Measurements from ENCODE around the gene SETD7. TPM values are rescaled to one million over a fixed set of nuclear protein-coding genes. Genes with fewer than 3 reads are reported as not detected.

The SETD7 gene
- total and polyA plus RNA-seq, 2 donors (not counting 3 experiments of a cell fraction or from before 2014, with no cell fraction given): 18.8 to 39.9 TPM

- dilution Hi-C loops (cut with MboI; ENCODE audit: extremely low pct_ligation_motif_present, low sequenced_read_pairs): no loop called here
- DNase-seq (ENCODE audit: low read depth, low spot score): no peak
- intact Hi-C loops (cut with micrococcal nuclease): no loop called here
- Histone ChIP-seq H4K20me1 (replicated peaks; ENCODE audit: control insufficient read depth, extremely low read depth, insufficient read depth, low read length) (no peaks in the 10 kb centered on the region), H3K9me3 (replicated peaks; ENCODE audit: control insufficient read depth, insufficient read depth, low read length) (no peaks in the 10 kb centered on the region), H3K27me3 (ENCODE audit: control insufficient read depth in 2 of 2, insufficient read depth in 2 of 2, low read length in 2 of 2) (no peaks in the 10 kb centered on the region), H3K27ac (ENCODE audit: insufficient read depth, low read depth, low read length) (no peak overlapping the region), H2AFZ (ENCODE audit: low read depth, low read length) (no peak overlapping the region), H3K4me3 (replicated peaks in 1 of 3; ENCODE audit: insufficient read depth in 1 of 3, low read depth in 1 of 3, low read length in 3 of 3) (no peak overlapping the region), H3K79me2 (ENCODE audit: control insufficient read depth, insufficient read depth, low read length) (no peaks in the 10 kb centered on the region), H3K4me1 (ENCODE audit: control insufficient read depth, extremely low read depth, insufficient read depth, low read length) (no peaks in the 10 kb centered on the region), H3K4me2 (ENCODE audit: insufficient read depth, low read length) (no peak overlapping the region), H3K9me1 (replicated peaks; ENCODE audit: control insufficient read depth, extremely low read depth, insufficient read depth, low read length) (no peaks in the 10 kb centered on the region), H3K9ac (replicated peaks; ENCODE audit: extremely low read depth, insufficient read depth, low read length) (no peak overlapping the region), H3K36me3 (ENCODE audit: control insufficient read depth in 2 of 2, extremely low read depth in 1 of 2, insufficient read depth in 2 of 2, low read length in 2 of 2) (no peaks in the 10 kb centered on the region)
- BruUV-seq (replicated peaks): no TSS peak
- POLR2A ChIA-PET: interaction anchor here (0.7 kb wide), 2 partner anchors 9 to 16 kb away, joined by 3 read pairs; no protein-coding TSS in a partner anchor
- CTCF ChIA-PET: interaction anchor here (0.8 kb wide), 1 partner anchor 10 kb away, joined by 3 read pairs; no protein-coding TSS in a partner anchor
- FAIRE-seq: peak; percentile 42
- TF ChIP-seq JUN (IDR thresholded peaks at IDR 0.05; ENCODE audit: borderline replicate concordance, insufficient read depth, insufficient read length, low read depth): no peak
- TF ChIP-seq POLR2AphosphoS5 (IDR thresholded peaks at IDR 0.05; ENCODE audit: insufficient read depth, low read depth, low read length): no peak
- TF ChIP-seq MYC (IDR thresholded peaks at IDR 0.05; ENCODE audit: low read depth, low read length): no peak
- TF ChIP-seq CTCF (IDR thresholded peaks at IDR 0.05; ENCODE audit: extremely low read depth in 1 of 2, insufficient read depth in 1 of 2, low read depth in 1 of 2, low read length in 2 of 2): no peak
- TF ChIP-seq FOS (IDR thresholded peaks at IDR 0.05; ENCODE audit: borderline replicate concordance, insufficient read depth, low read length): no peak
- TF ChIP-seq GATA2 (IDR thresholded peaks at IDR 0.05; ENCODE audit: insufficient read depth, insufficient read length, low read depth, low read length): no peak
- no peak for TF ChIP-seq POLR2A (IDR thresholded peaks at IDR 0.05; ENCODE audit: low read depth, low read length)
- no peak for TF ChIP-seq MAX (IDR thresholded peaks at IDR 0.05; ENCODE audit: insufficient read depth, insufficient read length)
These were observed 62.8 kb downstream of the SETD7 start for GRCh38 chr4:139493176-139493575.

All from endothelial cell of umbilical vein (primary cell).